ENCODE results near the gene G6PC3.

The G6PC3 gene

GRCh38 chr17:44091200-44091997 is 20.9 kb downstream of the G6PC3 start:
- H3K4me3 ChIP-seq (ENCODE audit: low read length) = no peak overlapping the region
- no peak for DNase-seq (ENCODE audit: low read depth)
- TF ChIP-seq CTCF (conservative IDR thresholded peaks at IDR 0.05; ENCODE audit: low read length) = no peak

GRCh38 chr17:44092051-44092450 is 21.5 kb downstream of the G6PC3 start:
- DNase-seq (ENCODE audit: low read depth) = no peak
- H3K4me3 ChIP-seq (ENCODE audit: low read length) = no peak overlapping the region
- TF ChIP-seq CTCF (conservative IDR thresholded peaks at IDR 0.05; ENCODE audit: low read length) = no peak

- TF ChIP-seq CTCF (conservative IDR thresholded peaks at IDR 0.05; ENCODE audit: low read length) = no peak
- DNase-seq (ENCODE audit: low read depth) = no peak
These were observed 22.8 kb downstream of the G6PC3 start for GRCh38 chr17:44093231-44093900.

GRCh38 chr17:44094701-44095387 is 24.3 kb downstream of the G6PC3 start:
- no peak for TF ChIP-seq CTCF (conservative IDR thresholded peaks at IDR 0.05; ENCODE audit: low read length)
- H3K4me3 ChIP-seq (ENCODE audit: low read length) = no peak overlapping the region
- no peak for DNase-seq (ENCODE audit: low read depth)

More at GRCh38 chr17:44093231-44093900, 22.8 kb downstream of the G6PC3 start:
- no peak overlapping the region for H3K4me3 ChIP-seq (ENCODE audit: low read length)

GRCh38 chr17:44095388-44095646 is 24.8 kb downstream of the G6PC3 start:
- no peak for TF ChIP-seq CTCF (conservative IDR thresholded peaks at IDR 0.05; ENCODE audit: low read length)
- no peak for DNase-seq (ENCODE audit: low read depth)
- peak overlapping the region; percentile 26; the same call in 1 of the 2 replicates for H3K4me3 ChIP-seq (ENCODE audit: low read length)

- TF ChIP-seq CTCF (conservative IDR thresholded peaks at IDR 0.05; ENCODE audit: low read length) = peak; percentile 44
- DNase-seq (ENCODE audit: low read depth) = peak; percentile 93
- H3K4me3 ChIP-seq (ENCODE audit: low read length) = peak overlapping the region; percentile 55
These were observed 25.3 kb downstream of the G6PC3 start for GRCh38 chr17:44095647-44096496.
